A549 (cell line): Measurements from ENCODE around the gene SETBP1.

Source experiments
- EP300 ChIP-seq, 2 experiments: fragments of >200 bp; sonication (Bioruptor Twin); formaldehyde crosslinking; IDR thresholded peaks; 2 replicates in 1 of 2; 3 replicates in 1 of 2; pipeline ENCODE4 v1.6.1; 2016 to 2017
- HDAC2 ChIP-seq: fragments of 200-600 bp; sonication (generic); IDR thresholded peaks from 2 replicates; pipeline ENCODE4 v1.6.1; 2016
- MAFK ChIP-seq: fragments of 450-650 bp; IDR thresholded peaks from 2 replicates; pipeline ENCODE4 v1.6.1; 2014; ENCODE audit not compliant: partially characterized antibody
- POLR2A ChIP-seq: IDR thresholded peaks from 2 replicates; pipeline ENCODE4 v1.6.1; 2012; ENCODE audit warnings: mild to moderate bottlenecking, low read length
- TF ChIP-seq, protein P1 (sequence below): IDR thresholded peaks from 2 replicates; pipeline ENCODE4 v1.6.1; 2012
- TF ChIP-seq, protein P2 (sequence below): fragments of >200 bp; sonication (Bioruptor Twin); formaldehyde crosslinking; IDR thresholded peaks from 3 replicates; pipeline ENCODE4 v1.5.1; 2016

- TF ChIP-seq, protein P1, sequence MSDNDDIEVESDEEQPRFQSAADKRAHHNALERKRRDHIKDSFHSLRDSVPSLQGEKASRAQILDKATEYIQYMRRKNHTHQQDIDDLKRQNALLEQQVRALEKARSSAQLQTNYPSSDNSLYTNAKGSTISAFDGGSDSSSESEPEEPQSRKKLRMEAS: no peak
- TF ChIP-seq, protein P2, sequence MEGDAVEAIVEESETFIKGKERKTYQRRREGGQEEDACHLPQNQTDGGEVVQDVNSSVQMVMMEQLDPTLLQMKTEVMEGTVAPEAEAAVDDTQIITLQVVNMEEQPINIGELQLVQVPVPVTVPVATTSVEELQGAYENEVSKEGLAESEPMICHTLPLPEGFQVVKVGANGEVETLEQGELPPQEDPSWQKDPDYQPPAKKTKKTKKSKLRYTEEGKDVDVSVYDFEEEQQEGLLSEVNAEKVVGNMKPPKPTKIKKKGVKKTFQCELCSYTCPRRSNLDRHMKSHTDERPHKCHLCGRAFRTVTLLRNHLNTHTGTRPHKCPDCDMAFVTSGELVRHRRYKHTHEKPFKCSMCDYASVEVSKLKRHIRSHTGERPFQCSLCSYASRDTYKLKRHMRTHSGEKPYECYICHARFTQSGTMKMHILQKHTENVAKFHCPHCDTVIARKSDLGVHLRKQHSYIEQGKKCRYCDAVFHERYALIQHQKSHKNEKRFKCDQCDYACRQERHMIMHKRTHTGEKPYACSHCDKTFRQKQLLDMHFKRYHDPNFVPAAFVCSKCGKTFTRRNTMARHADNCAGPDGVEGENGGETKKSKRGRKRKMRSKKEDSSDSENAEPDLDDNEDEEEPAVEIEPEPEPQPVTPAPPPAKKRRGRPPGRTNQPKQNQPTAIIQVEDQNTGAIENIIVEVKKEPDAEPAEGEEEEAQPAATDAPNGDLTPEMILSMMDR: no peak
- TF ChIP-seq POLR2A (no peak), EP300 (IDR thresholded peaks at IDR 0.05) (no peak), HDAC2 (no peak), MAFK (no peak)
Measured at GRCh38 chr18:44651918-44652572, 28.6 kb upstream of the SETBP1 start.
